ENCODE measurements around the gene MGAT3.

- TF ChIP-seq CTCF (IDR thresholded peaks at IDR 0.05 in 8 of 11, conservative IDR thresholded peaks at IDR 0.05 in 3 of 11) (no peak), POLR2A (IDR thresholded peaks at IDR 0.05) (no peak)
Observed at GRCh38 chr22:39477542-39477941, 20.7 kb downstream of the MGAT3 start.

All from spleen (tissue), 7 donors.